Measurements from ENCODE around the gene CORO1C. TPM values are rescaled to one million over a fixed set of nuclear protein-coding genes. Genes with fewer than 3 reads are reported as not detected.
"Not testable (repeated sequence)": the region's sequence is repeated elsewhere in the genome, so short reads cannot be mapped to it uniquely, and the experiment has no call there.

CORO1C gene
- total RNA-seq, 2 donors from 2014 or later = 59.6 to 70.7 TPM

DNA sequence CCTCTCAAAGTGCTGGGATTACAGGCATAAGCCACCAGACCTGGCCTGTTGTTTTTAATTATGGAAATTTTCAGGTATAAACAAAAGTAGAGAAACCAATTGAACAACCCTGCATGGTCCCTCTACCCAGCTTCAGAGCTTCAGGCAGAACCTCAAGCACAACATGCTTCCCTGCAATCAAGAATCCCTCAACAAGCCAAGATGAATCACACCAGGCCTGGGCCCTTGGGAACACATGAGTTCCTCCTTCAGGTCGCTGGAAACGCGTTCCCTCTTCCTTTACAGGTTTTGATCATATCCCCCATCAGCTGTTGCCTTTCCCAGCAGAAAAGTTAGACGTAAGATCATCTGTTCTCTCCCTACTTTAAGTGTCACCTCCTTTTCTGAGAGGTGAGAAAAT lies 20.5 kb upstream of the CORO1C start:
- H3K4me3 ChIP-seq = no peak overlapping the region
- no peaks in the 10 kb centered on the region for H3K27me3 ChIP-seq
- TF ChIP-seq, protein P1, sequence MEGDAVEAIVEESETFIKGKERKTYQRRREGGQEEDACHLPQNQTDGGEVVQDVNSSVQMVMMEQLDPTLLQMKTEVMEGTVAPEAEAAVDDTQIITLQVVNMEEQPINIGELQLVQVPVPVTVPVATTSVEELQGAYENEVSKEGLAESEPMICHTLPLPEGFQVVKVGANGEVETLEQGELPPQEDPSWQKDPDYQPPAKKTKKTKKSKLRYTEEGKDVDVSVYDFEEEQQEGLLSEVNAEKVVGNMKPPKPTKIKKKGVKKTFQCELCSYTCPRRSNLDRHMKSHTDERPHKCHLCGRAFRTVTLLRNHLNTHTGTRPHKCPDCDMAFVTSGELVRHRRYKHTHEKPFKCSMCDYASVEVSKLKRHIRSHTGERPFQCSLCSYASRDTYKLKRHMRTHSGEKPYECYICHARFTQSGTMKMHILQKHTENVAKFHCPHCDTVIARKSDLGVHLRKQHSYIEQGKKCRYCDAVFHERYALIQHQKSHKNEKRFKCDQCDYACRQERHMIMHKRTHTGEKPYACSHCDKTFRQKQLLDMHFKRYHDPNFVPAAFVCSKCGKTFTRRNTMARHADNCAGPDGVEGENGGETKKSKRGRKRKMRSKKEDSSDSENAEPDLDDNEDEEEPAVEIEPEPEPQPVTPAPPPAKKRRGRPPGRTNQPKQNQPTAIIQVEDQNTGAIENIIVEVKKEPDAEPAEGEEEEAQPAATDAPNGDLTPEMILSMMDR (IDR thresholded peaks at IDR 0.05) = no peak
- DNase-seq (ENCODE audit: low spot score) = no peak
- no peak overlapping the region for H3K27ac ChIP-seq
- no peaks in the 10 kb centered on the region for H3K9me3 ChIP-seq
- no peaks in the 10 kb centered on the region for H3K36me3 ChIP-seq
- peaks cover 0 to 7% of the 10 kb centered on the region in 2 donors for H3K4me1 ChIP-seq

DNA sequence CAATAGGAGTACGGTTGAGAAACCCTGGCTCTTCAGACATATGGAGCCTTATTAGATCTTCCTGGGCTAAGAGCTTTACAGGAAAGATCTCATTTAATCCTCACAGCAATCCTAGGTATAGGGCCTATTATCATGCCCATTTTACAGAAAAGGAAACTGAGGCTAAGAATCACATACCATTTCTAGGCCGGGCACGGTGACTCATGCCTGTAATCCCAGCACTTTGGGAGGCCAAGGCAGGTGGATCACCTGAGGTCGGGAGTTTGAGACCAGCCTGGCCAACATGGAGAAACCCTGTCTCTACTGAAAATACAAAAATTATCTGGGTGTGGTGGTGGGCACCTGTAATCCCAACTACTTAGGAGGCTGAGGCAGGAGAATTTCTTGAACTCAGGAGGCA lies 19.7 kb upstream of the CORO1C start:
- not testable (repeated sequence) for H3K27ac ChIP-seq

DNA sequence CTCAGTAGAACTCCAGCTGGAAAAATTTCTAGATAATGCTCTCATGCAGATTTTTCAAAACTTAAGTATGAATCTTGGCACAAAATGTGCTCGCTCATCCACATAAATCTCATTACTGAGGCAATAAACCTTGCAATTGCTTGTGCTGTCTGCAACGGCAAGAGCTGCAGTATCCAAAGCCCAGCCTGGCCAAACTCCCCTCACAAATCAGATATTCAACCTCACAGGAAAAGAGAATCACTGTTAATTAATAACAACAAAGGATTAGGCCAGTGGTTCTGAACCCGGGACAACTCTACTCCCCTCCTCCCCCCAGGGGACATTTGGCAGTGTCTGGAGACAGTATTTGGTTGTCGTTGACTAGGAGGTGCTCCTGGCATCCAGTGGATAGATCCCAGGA lies 19.2 kb upstream of the CORO1C start:
- H3K27me3 ChIP-seq = no peaks in the 10 kb centered on the region
- peaks cover 0 to 7% of the 10 kb centered on the region in 2 donors for H3K4me1 ChIP-seq
- H3K9me3 ChIP-seq = no peaks in the 10 kb centered on the region
- DNase-seq (ENCODE audit: low spot score) = no peak
- no peak overlapping the region for H3K4me3 ChIP-seq
- no peak overlapping the region for H3K27ac ChIP-seq
- H3K36me3 ChIP-seq = no peaks in the 10 kb centered on the region
- TF ChIP-seq, protein P1 (IDR thresholded peaks at IDR 0.05) = no peak

More for the DNA sequence above, 19.7 kb upstream of the CORO1C start:
- not testable (repeated sequence) for DNase-seq (ENCODE audit: low spot score); H3K4me3 ChIP-seq; H3K4me1 ChIP-seq; H3K36me3 ChIP-seq; H3K27me3 ChIP-seq; H3K9me3 ChIP-seq

DNA sequence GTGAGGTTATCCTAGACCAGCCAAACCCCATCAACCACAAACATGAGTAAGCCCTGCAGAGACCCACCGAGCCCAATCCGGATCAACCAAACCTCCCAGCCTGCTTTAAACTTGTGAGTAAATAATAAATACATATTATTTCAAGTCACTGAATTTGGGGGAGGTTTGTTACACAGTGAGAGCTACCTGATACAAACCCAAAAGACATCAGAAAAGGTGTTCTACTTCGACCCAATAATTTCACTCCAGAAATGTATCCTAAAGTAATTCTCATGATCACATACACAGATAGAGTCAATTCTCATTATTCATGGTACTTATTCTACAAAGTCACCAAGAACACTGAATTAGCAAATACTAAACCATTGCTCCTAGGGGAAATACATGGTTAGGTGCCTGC lies 16.2 kb upstream of the CORO1C start:
- no peak for DNase-seq (ENCODE audit: low spot score)
- peaks cover 0 to 7% of the 10 kb centered on the region in 2 donors for H3K4me1 ChIP-seq

DNA sequence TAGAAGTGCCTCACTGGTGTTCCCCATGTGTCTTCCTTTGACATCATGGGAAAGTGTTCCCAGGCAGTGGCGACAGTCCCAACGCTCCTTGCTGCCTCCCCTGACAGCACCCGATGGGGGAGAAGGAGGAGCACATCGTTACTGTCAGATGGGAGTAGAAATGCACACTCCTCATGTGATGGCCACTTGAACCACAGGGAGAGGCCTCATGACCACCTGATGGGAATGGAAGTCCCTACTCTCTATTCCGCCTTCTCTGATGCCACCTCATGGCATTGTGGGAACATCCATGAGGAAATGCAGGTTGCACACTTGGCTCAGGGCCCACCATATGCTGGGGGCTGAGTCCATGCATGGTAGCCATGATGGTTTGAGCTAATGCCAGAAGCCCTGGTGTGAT lies 14.3 kb upstream of the CORO1C start:
- Histone ChIP-seq H3K27me3 (no peaks in the 10 kb centered on the region), H3K36me3 (no peaks in the 10 kb centered on the region), H3K9me3 (no peaks in the 10 kb centered on the region), H3K27ac (no peak overlapping the region), H3K4me3 (no peak overlapping the region), H3K4me1 (no peaks in the 10 kb centered on the region)
- TF ChIP-seq, protein P1 (IDR thresholded peaks at IDR 0.05) = no peak
- no peak for DNase-seq (ENCODE audit: low spot score)

More for the DNA sequence above, 16.2 kb upstream of the CORO1C start:
- H3K9me3 ChIP-seq = no peaks in the 10 kb centered on the region
- no peaks in the 10 kb centered on the region for H3K36me3 ChIP-seq
- no peaks in the 10 kb centered on the region for H3K27me3 ChIP-seq
- H3K4me3 ChIP-seq = no peak overlapping the region
- H3K27ac ChIP-seq = no peak overlapping the region
- TF ChIP-seq, protein P1 (IDR thresholded peaks at IDR 0.05) = no peak

DNA sequence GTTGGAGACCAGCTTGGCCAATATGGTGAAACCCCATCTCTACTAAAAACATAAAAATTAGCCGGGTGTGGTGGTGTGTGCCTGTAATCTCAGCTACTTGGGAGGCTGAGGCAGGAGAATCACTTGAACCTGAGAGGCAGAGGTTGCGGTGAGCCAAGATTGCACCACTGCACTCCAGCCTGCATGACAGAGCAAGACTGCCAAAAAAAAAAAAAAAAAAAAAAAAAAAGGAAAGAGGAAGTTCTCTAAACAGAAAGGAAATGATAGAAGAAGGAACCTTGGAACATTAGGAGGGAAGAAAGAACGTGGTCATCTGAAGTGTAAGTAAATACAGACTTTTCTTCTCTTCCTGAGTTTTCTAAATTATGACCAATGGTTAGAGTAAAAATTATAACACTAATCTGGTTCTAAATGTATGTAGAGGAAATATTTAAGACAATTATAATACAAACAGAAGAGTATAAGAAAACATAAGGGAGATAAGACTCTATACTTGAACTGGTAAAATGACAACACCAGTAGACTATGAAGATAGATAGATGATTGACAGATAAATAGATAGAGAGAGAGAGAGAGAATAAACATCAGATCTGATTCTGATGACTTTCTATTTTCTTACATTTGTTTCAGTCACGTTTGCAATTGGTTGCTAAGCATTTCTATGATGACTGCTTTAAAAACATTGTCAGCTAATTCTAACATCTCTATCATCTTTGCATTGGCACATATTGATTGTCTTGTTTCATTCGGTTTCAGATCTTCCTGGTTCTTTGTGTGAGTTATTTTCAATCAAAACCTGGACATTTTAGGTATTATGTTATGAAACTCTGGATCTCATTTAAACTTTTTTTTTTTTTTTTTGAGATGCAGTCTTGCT lies 12.9 kb upstream of the CORO1C start:
- H3K4me3 ChIP-seq = no peak overlapping the region
- H3K9me3 ChIP-seq = no peaks in the 10 kb centered on the region
- no peak overlapping the region for H3K27ac ChIP-seq
- no peaks in the 10 kb centered on the region for H3K4me1 ChIP-seq
- no peaks in the 10 kb centered on the region for H3K36me3 ChIP-seq
- H3K27me3 ChIP-seq = no peaks in the 10 kb centered on the region
- no peak for DNase-seq (ENCODE audit: low spot score)
- TF ChIP-seq, protein P1 (IDR thresholded peaks at IDR 0.05) = no peak

All from right atrium auricular region (tissue), 2 donors.